B cell (primary cell): ENCODE results near the gene PAIP2.

ENCODE experiments used
- EZH2 ChIP-seq: IDR thresholded peaks from 2 replicates; pipeline ENCODE4 v1.6.1; 2012; ENCODE audit warnings: borderline replicate concordance, low read depth, mild to moderate bottlenecking, moderate library complexity, low read length; ENCODE audit not compliant: insufficient read depth, poor library complexity, severe bottlenecking
- TF ChIP-seq, protein P1 (sequence below): fragments of 200-600 bp; IDR thresholded peaks from one replicate; pipeline ENCODE4 v1.8.0; 2022; ENCODE audit warnings: antibody characterized with exemption, mild to moderate bottlenecking

GRCh38 chr5:139341187-139341688 lies 416 bp upstream of the PAIP2 start:
- TF ChIP-seq, protein P1, sequence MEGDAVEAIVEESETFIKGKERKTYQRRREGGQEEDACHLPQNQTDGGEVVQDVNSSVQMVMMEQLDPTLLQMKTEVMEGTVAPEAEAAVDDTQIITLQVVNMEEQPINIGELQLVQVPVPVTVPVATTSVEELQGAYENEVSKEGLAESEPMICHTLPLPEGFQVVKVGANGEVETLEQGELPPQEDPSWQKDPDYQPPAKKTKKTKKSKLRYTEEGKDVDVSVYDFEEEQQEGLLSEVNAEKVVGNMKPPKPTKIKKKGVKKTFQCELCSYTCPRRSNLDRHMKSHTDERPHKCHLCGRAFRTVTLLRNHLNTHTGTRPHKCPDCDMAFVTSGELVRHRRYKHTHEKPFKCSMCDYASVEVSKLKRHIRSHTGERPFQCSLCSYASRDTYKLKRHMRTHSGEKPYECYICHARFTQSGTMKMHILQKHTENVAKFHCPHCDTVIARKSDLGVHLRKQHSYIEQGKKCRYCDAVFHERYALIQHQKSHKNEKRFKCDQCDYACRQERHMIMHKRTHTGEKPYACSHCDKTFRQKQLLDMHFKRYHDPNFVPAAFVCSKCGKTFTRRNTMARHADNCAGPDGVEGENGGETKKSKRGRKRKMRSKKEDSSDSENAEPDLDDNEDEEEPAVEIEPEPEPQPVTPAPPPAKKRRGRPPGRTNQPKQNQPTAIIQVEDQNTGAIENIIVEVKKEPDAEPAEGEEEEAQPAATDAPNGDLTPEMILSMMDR, result no peak
- no peak for TF ChIP-seq EZH2
